ENCODE measurements around the gene WNT4.

- TF ChIP-seq CTCF (IDR thresholded peaks at IDR 0.05) (no peak), REST (IDR thresholded peaks at IDR 0.05; ENCODE audit: insufficient read depth in 1 of 2, low read depth in 2 of 2, low read length in 1 of 2) (no peak), TCF7L2 (IDR thresholded peaks at IDR 0.05; ENCODE audit: low read depth, low read length) (no peak), POLR2AphosphoS5 (IDR thresholded peaks at IDR 0.05; ENCODE audit: low read depth, low read length) (no peak)
Measured at GRCh38 chr1:22128392-22128791, 14.5 kb downstream of the WNT4 start.
